Chondrocyte (in vitro differentiated cells): ENCODE data around the gene PDIA6. TPM values are rescaled to one million over a fixed set of nuclear protein-coding genes. Genes with fewer than 3 reads are reported as not detected.
A peak's percentile ranks its signal among the peaks of the same experiment; 100 is the strongest.

Source experiments
- DNase-seq: peaks from one replicate; pipeline ENCODE4 v3.0.0; 2021; ENCODE audit warnings: mixed read lengths, low spot score
- H3K27ac Mint-ChIP-seq: one replicate; pipeline ENCODE4 v1.8.0; 2021; ENCODE audit warnings: mild to moderate bottlenecking, moderate library complexity, mixed read lengths; ENCODE audit not compliant: unreplicated experiment
- H3K27me3 Mint-ChIP-seq: 2 replicates; pipeline ENCODE4 v1.8.0; 2021; ENCODE audit warnings: low read depth, mixed read lengths
- H3K36me3 Mint-ChIP-seq: 2 replicates; pipeline ENCODE4 v1.8.0; 2021; ENCODE audit warnings: low read depth, mixed read lengths
- H3K4me1 Mint-ChIP-seq: 2 replicates; pipeline ENCODE4 v1.8.0; 2021; ENCODE audit warnings: low read depth, mild to moderate bottlenecking, mixed read lengths
- H3K4me3 Mint-ChIP-seq: one replicate; pipeline ENCODE4 v1.8.0; 2021; ENCODE audit warnings: mild to moderate bottlenecking, moderate library complexity, mixed read lengths; ENCODE audit not compliant: unreplicated experiment
- H3K9me3 Mint-ChIP-seq: 2 replicates; pipeline ENCODE4 v1.8.0; 2021; ENCODE audit warnings: low read depth, mixed read lengths
- CTCF ChIP-seq: fragments of 200-600 bp; sonication (generic); IDR thresholded peaks from 2 replicates; pipeline ENCODE4 v1.5.0; 2021; ENCODE audit warnings: antibody characterized with exemption, mild to moderate bottlenecking, moderate library complexity
- total RNA-seq: library from RNA; stranded (reverse); gene quantifications from 3 replicates; pipeline ENCODE4 v1.2.1, GENCODE V29; 2021

The PDIA6 gene
- total RNA-seq, 1 donor from 2014 or later: 198 TPM

- no peak for TF ChIP-seq CTCF
- no peaks in the 10 kb centered on the region for H3K4me1 Mint-ChIP-seq
- H3K27ac Mint-ChIP-seq: no peak overlapping the region
- no peak overlapping the region for H3K4me3 Mint-ChIP-seq
- H3K27me3 Mint-ChIP-seq: no peaks in the 10 kb centered on the region
- H3K36me3 Mint-ChIP-seq: no peaks in the 10 kb centered on the region
- no peak for DNase-seq
- no peaks in the 10 kb centered on the region for H3K9me3 Mint-ChIP-seq
Observed at GRCh38 chr2:10771786-10772185, 40.8 kb downstream of the PDIA6 start.

GRCh38 chr2:10770956-10771750 is 41.4 kb downstream of the PDIA6 start:
- H3K4me1 Mint-ChIP-seq: no peaks in the 10 kb centered on the region
- TF ChIP-seq CTCF: no peak
- H3K27ac Mint-ChIP-seq: no peak overlapping the region
- no peaks in the 10 kb centered on the region for H3K36me3 Mint-ChIP-seq
- no peaks in the 10 kb centered on the region for H3K9me3 Mint-ChIP-seq
- DNase-seq: no peak
- no peaks in the 10 kb centered on the region for H3K27me3 Mint-ChIP-seq
- no peak overlapping the region for H3K4me3 Mint-ChIP-seq

- Mint-ChIP-seq H3K27ac (no peak overlapping the region), H3K27me3 (no peaks in the 10 kb centered on the region), H3K4me3 (no peak overlapping the region), H3K36me3 (no peaks in the 10 kb centered on the region), H3K4me1 (no peaks in the 10 kb centered on the region), H3K9me3 (no peaks in the 10 kb centered on the region)
- no peak for TF ChIP-seq CTCF
- DNase-seq: peak; percentile 68
Observed at GRCh38 chr2:10768063-10768507, 44.5 kb downstream of the PDIA6 start.

- Mint-ChIP-seq H3K27me3 (no peaks in the 10 kb centered on the region), H3K9me3 (no peaks in the 10 kb centered on the region), H3K36me3 (no peaks in the 10 kb centered on the region), H3K4me1 (no peaks in the 10 kb centered on the region), H3K27ac (no peak overlapping the region), H3K4me3 (no peak overlapping the region)
- DNase-seq: peak; percentile 84
- no peak for TF ChIP-seq CTCF
Observed at GRCh38 chr2:10765914-10766313, 46.7 kb downstream of the PDIA6 start.

GRCh38 chr2:10765461-10765860 is 47.1 kb downstream of the PDIA6 start:
- Mint-ChIP-seq H3K27ac (no peak overlapping the region), H3K4me3 (no peak overlapping the region), H3K9me3 (no peaks in the 10 kb centered on the region), H3K36me3 (no peaks in the 10 kb centered on the region), H3K4me1 (no peaks in the 10 kb centered on the region), H3K27me3 (no peaks in the 10 kb centered on the region)
- TF ChIP-seq CTCF: no peak
- peak; percentile 67 for DNase-seq
